Type B pancreatic cell (in vitro differentiated cells): ENCODE data around the gene USP46. TPM values are rescaled to one million over a fixed set of nuclear protein-coding genes. Genes with fewer than 3 reads are reported as not detected.

Source experiments
- DNase-seq: peaks from one replicate; pipeline ENCODE4 v3.0.0; 2021; ENCODE audit warnings: mixed read lengths; ENCODE audit not compliant: unreplicated experiment; ENCODE audit errors: extremely low spot score
- H3K27ac Mint-ChIP-seq: 2 replicates; pipeline ENCODE4 v1.8.0; 2021; ENCODE audit warnings: mild to moderate bottlenecking, mixed read lengths
- H3K27me3 Mint-ChIP-seq: 2 replicates; pipeline ENCODE4 v1.8.0; 2021; ENCODE audit warnings: mixed read lengths
- H3K36me3 Mint-ChIP-seq: 2 replicates; pipeline ENCODE4 v1.8.0; 2021; ENCODE audit warnings: mixed read lengths
- H3K4me1 Mint-ChIP-seq: one replicate; pipeline ENCODE4 v1.8.0; 2021; ENCODE audit warnings: mixed read lengths; ENCODE audit not compliant: unreplicated experiment
- H3K4me3 Mint-ChIP-seq: 2 replicates; pipeline ENCODE4 v1.8.0; 2021; ENCODE audit warnings: mild to moderate bottlenecking, mixed read lengths
- H3K9me3 Mint-ChIP-seq: 2 replicates; pipeline ENCODE4 v1.8.0; 2021; ENCODE audit warnings: mixed read lengths
- CTCF ChIP-seq: fragments of 200-600 bp; sonication (generic); conservative IDR thresholded peaks from 2 replicates; pipeline ENCODE4 v1.5.0; 2021; ENCODE audit warnings: antibody characterized with exemption, mild to moderate bottlenecking
- total RNA-seq: library from RNA; stranded (reverse); gene quantifications from 2 replicates; pipeline ENCODE4 v1.2.1, GENCODE V29; 2021; ENCODE audit warnings: low replicate concordance

Gene USP46
- total RNA-seq, 1 donor from 2014 or later, result 53.5 TPM

DNA sequence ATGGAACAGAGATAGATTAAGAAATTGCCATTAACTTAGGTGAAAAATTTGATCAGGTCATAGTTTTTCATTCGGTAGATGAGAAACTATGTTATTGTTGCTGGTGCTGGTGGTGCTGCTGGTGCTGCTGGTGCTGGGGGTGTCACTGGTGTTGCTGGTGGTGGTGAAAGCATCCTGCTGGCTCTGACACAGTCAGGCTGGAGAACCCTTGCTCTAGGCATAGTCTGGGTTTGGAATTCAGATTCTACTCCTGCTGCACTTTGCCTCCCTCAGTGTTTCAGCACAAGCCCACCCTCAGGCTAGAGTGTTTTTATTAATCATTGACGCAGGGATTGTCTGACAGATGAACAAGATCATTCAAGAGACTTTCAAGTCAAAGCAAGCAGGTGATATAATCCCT lies 80.2 kb downstream of the USP46 start:
- Mint-ChIP-seq H3K9me3 (no peaks in the 10 kb centered on the region), H3K4me1 (no peaks in the 10 kb centered on the region), H3K27me3 (no peaks in the 10 kb centered on the region), H3K27ac (no peak overlapping the region), H3K4me3 (no peak overlapping the region), H3K36me3 (no peaks in the 10 kb centered on the region)
- TF ChIP-seq CTCF, result no peak
- DNase-seq, result no peak

- Mint-ChIP-seq H3K4me1 (no peaks in the 10 kb centered on the region), H3K4me3 (no peak overlapping the region), H3K27ac (no peak overlapping the region), H3K36me3 (peaks cover 4% of the 10 kb centered on the region), H3K9me3 (no peaks in the 10 kb centered on the region), H3K27me3 (no peaks in the 10 kb centered on the region)
- DNase-seq, result no peak
- no peak for TF ChIP-seq CTCF
Observed at GRCh38 chr4:52577624-52577962, 81.5 kb downstream of the USP46 start.

DNA sequence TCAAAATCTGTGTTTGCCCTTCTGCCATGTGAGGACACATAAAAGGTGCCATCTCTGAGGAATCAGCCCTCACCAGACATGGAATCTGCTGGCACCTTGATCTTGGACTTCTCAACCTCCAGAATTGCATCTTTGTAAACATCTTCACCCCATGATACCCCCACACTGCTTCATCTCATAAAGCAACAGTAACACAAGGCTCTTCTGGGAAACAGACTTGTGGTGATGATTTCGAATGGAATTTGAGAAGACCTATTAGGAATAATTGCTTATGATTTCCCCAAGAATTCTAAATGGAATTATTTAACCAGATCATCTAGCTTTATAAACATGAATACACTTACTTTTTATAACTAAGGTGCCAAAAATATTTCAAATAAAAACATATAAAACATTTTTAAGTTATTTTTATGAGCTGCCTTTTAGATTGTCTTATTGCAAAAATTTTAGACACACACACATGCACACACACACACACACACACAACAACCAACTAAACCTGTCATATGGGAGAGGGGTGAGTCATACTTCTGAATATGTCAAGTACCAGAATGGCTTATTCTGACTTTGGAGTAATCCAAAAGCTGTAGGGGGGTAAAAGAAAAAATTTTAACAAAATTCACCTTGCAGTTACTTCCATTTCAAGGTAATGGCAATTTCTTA lies 82.0 kb downstream of the USP46 start:
- Mint-ChIP-seq H3K27me3 (no peaks in the 10 kb centered on the region), H3K27ac (no peak overlapping the region), H3K4me3 (no peak overlapping the region), H3K4me1 (no peaks in the 10 kb centered on the region), H3K36me3 (peaks cover 7% of the 10 kb centered on the region), H3K9me3 (no peaks in the 10 kb centered on the region)
- TF ChIP-seq CTCF, result no peak
- no peak for DNase-seq

DNA sequence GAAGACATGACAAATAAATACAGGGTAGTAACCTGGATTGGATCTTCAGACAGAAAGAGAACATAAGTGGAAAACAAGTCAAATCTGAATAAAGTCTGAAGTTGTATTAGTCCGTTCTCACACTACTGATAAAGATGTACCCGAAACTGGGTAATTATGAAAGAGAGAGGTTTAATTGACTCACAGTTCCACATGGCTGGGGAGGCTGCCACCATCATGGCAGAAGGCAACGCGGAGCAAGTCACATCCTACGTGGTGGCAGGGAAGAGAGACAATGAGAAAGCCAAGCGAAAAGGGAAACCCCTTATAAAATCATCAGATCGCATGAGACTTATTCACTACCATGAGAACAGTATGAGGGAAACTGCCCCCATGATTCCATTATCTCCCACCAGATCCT lies 82.8 kb downstream of the USP46 start:
- Mint-ChIP-seq H3K27me3 (no peaks in the 10 kb centered on the region), H3K9me3 (no peaks in the 10 kb centered on the region), H3K4me1 (no peaks in the 10 kb centered on the region), H3K27ac (no peak overlapping the region), H3K36me3 (peaks cover 7% of the 10 kb centered on the region), H3K4me3 (no peak overlapping the region)
- TF ChIP-seq CTCF, result no peak
- no peak for DNase-seq

GRCh38 chr4:52575406-52575805 lies 83.7 kb downstream of the USP46 start:
- no peak overlapping the region for H3K4me3 Mint-ChIP-seq
- no peaks in the 10 kb centered on the region for H3K4me1 Mint-ChIP-seq
- DNase-seq, result no peak
- no peak for TF ChIP-seq CTCF
- H3K36me3 Mint-ChIP-seq, result peaks cover 7% of the 10 kb centered on the region
- H3K27ac Mint-ChIP-seq, result no peak overlapping the region
- no peaks in the 10 kb centered on the region for H3K9me3 Mint-ChIP-seq
- H3K27me3 Mint-ChIP-seq, result no peaks in the 10 kb centered on the region

- Mint-ChIP-seq H3K27ac (no peak overlapping the region), H3K4me3 (no peak overlapping the region), H3K9me3 (no peaks in the 10 kb centered on the region), H3K4me1 (no peaks in the 10 kb centered on the region), H3K27me3 (no peaks in the 10 kb centered on the region), H3K36me3 (peaks cover 7% of the 10 kb centered on the region)
- DNase-seq, result no peak
- TF ChIP-seq CTCF, result no peak
Observed at GRCh38 chr4:52574036-52574435, 85.1 kb downstream of the USP46 start.
